Measurements from ENCODE around the gene NSG1. TPM values are rescaled to one million over a fixed set of nuclear protein-coding genes. Genes with fewer than 3 reads are reported as not detected.

The NSG1 gene
- total and polyA plus RNA-seq, 2 of the 4 experiments (the other 2 are of a cell fraction), result 0.72 to 1.6 TPM

- peak overlapping the region; percentile 6 for H2AK9ac ChIP-seq (replicated peaks; ENCODE audit: low read depth, low read length, poor library complexity)
- no peak overlapping the region for H2BK15ac ChIP-seq (ENCODE audit: low read depth, low read length)
- ATAC-seq (ENCODE audit: low read depth) (peak; percentile 4; the same call in 1 of the 2 replicates), DNase-seq (no peak)
- H3K36me3 ChIP-seq (ENCODE audit: control insufficient read depth, insufficient read depth, low read length), result no peaks in the 10 kb centered on the region; the same call in 1 of the 2 replicates
- H3K56ac ChIP-seq (ENCODE audit: extremely low read depth, insufficient read depth, low read length), result no peak overlapping the region
- no TSS peak for BruUV-seq (replicated peaks)
- no peak overlapping the region for H4K8ac ChIP-seq (ENCODE audit: low read depth in 2 of 2, low read length in 2 of 2)
- peak overlapping the region; percentile 21 for H2AFZ ChIP-seq (replicated peaks; ENCODE audit: low read length, poor library complexity)
- 19% methylated on average over 8 of the region's 62 CpGs; no CpG with 5 or more reads in 1 of the 2 experiments for WGBS, 2 experiments (ENCODE audit: extremely low coverage in 2 of 2, insufficient read length in 1 of 2)
- no peak overlapping the region for H3K23ac ChIP-seq (ENCODE audit: low read depth, low read length)
- H3K4me1 ChIP-seq (ENCODE audit: control insufficient read depth, insufficient read depth, low read length), result peaks cover 4% of the 10 kb centered on the region; the same call in 1 of the 2 replicates
- H3K4me2 ChIP-seq (ENCODE audit: low read depth, low read length), result peak overlapping the region; percentile 85; the same call in 1 of the 2 replicates
- CTCF ChIA-PET, result no interaction called here
- H3K18ac ChIP-seq (ENCODE audit: low read depth, low read length), result no peak overlapping the region
- TF ChIP-seq USF2 (IDR thresholded peaks at IDR 0.05; ENCODE audit: low read depth, low read length), result no peak
- no peak for TF ChIP-seq CTCF (conservative IDR thresholded peaks at IDR 0.05; ENCODE audit: low read depth, low read length)
- no peak for TF ChIP-seq RCOR1 (IDR thresholded peaks at IDR 0.05; ENCODE audit: insufficient replicate concordance, low read length)
- no peak for TF ChIP-seq SMC3 (IDR thresholded peaks at IDR 0.05; ENCODE audit: low read depth, low read length)
- no peak for TF ChIP-seq ELK1 (IDR thresholded peaks at IDR 0.05; ENCODE audit: borderline replicate concordance, low read depth, low read length)
- TF ChIP-seq NFE2L2 (IDR thresholded peaks at IDR 0.05; ENCODE audit: low read depth, low read length), result no peak
- no peak for TF ChIP-seq CEBPB (IDR thresholded peaks at IDR 0.05; ENCODE audit: low read depth, low read length)
- TF ChIP-seq RAD21 (IDR thresholded peaks at IDR 0.05; ENCODE audit: low read length), result no peak
- no peak for TF ChIP-seq MAFK (IDR thresholded peaks at IDR 0.05; ENCODE audit: low read depth, low read length)
- TF ChIP-seq MXI1 (IDR thresholded peaks at IDR 0.05; ENCODE audit: borderline replicate concordance, low read depth, low read length), result no peak
- no peak for TF ChIP-seq POLR2A (IDR thresholded peaks at IDR 0.05; ENCODE audit: low read depth, low read length)
- no peak for TF ChIP-seq BHLHE40 (IDR thresholded peaks at IDR 0.05; ENCODE audit: low read depth, low read length)
- in situ Hi-C loops (cut with MboI; ENCODE audit: low sequenced_read_pairs) (no loop called here), intact Hi-C loops (cut with micrococcal nuclease) (no loop called here), dilution Hi-C loops (cut with HindIII; ENCODE audit: low sequenced_read_pairs, unreplicated experiment) (no loop called here)
- no peak overlapping the region for H4K91ac ChIP-seq (ENCODE audit: insufficient read depth, low read depth, low read length)
- H2BK5ac ChIP-seq (ENCODE audit: low read depth, low read length, poor library complexity, severe bottlenecking), result no peak overlapping the region
- H2BK120ac ChIP-seq (ENCODE audit: low read depth, low read length), result no peak overlapping the region
- H3K9me3 ChIP-seq (ENCODE audit: control insufficient read depth, insufficient read depth, low read length), result no peaks in the 10 kb centered on the region
- H2AK5ac ChIP-seq (ENCODE audit: low read depth, low read length), result no peak overlapping the region
- no peak overlapping the region for H4K5ac ChIP-seq (ENCODE audit: low read depth, low read length)
- no peak overlapping the region for H3K9ac ChIP-seq (ENCODE audit: low read depth, low read length)
- POLR2A ChIA-PET (ENCODE audit: unreplicated experiment), result no interaction called here
- no peaks in the 10 kb centered on the region for H3K79me1 ChIP-seq (ENCODE audit: low read depth in 1 of 2, low read length in 2 of 2)
- peak overlapping the region; percentile 59; the same call in 1 of the 2 replicates for H3K4me3 ChIP-seq (ENCODE audit: insufficient read depth, low read depth, low read length)
- H3K9me1 ChIP-seq (ENCODE audit: insufficient read depth, low read length), result no peaks in the 10 kb centered on the region
- H3K27me3 ChIP-seq (ENCODE audit: control insufficient read depth, insufficient read depth, low read length), result peaks cover 81% of the 10 kb centered on the region
- no peak overlapping the region for H3K4ac ChIP-seq (ENCODE audit: low read depth, low read length)
- H3K14ac ChIP-seq (replicated peaks; ENCODE audit: low read depth, low read length), result no peak overlapping the region
- H3K27ac ChIP-seq (ENCODE audit: insufficient read depth, low read length), result no peak overlapping the region
- no peak overlapping the region for H2BK20ac ChIP-seq (ENCODE audit: low read depth, low read length)
- no peaks in the 10 kb centered on the region; the same call in 1 of the 2 replicates for H4K20me1 ChIP-seq (ENCODE audit: insufficient read depth, low read length)
Measured at GRCh38 chr4:4387531-4388310, 819 bp downstream of the NSG1 start.
